Muscle layer of colon (tissue), 2 donors: Measurements from ENCODE around the gene GPR162.
A peak's percentile ranks its signal among the peaks of the same experiment; 100 is the strongest.

ENCODE experiments used
- H3K27ac ChIP-seq: one replicate; pipeline ENCODE4 v1.7.0; 2013; ENCODE audit warnings: low read depth, mild to moderate bottlenecking, low read length, moderate library complexity
- H3K27me3 ChIP-seq, 2 donors: one replicate each; pipeline ENCODE4 v1.7.0; 2013; ENCODE audit warnings: low read length in 2 of 2, mild to moderate bottlenecking in 2 of 2; ENCODE audit not compliant: insufficient read depth in 2 of 2, control insufficient read depth in 1 of 2
- H3K36me3 ChIP-seq: one replicate; pipeline ENCODE4 v1.7.0; 2013; ENCODE audit warnings: mild to moderate bottlenecking, low read length; ENCODE audit not compliant: insufficient read depth
- H3K4me1 ChIP-seq: one replicate; pipeline ENCODE4 v1.7.0; 2013; ENCODE audit warnings: mild to moderate bottlenecking, low read length; ENCODE audit not compliant: insufficient read depth
- H3K4me3 ChIP-seq, 2 donors: one replicate each; pipeline ENCODE4 v1.7.0; 2013; ENCODE audit warnings: low read length in 2 of 2, low read depth in 1 of 2, mild to moderate bottlenecking in 1 of 2, moderate library complexity in 1 of 2
- H3K9ac ChIP-seq: one replicate; pipeline ENCODE4 v1.7.0; 2013; ENCODE audit warnings: low read length
- H3K9me3 ChIP-seq: one replicate; pipeline ENCODE4 v1.7.0; 2013; ENCODE audit warnings: mild to moderate bottlenecking, low read length
- donor health status: abdominal sarcoma.
- donor health status: Adenocarcinoma of cecum.

Gene GPR162

GRCh38 chr12:6851921-6852650 is 30.5 kb downstream of the GPR162 start, which contains the start of gene USP5:
Gene USP5, plus strand, starts transcription at chr12:6852150. Its CDS starts 30 bp downstream, at chr12:6852180.
- H3K27ac ChIP-seq, result peak within 1 kb of the TSS; percentile 94

GRCh38 chr12:6852651-6853354 is 31.2 kb downstream of the GPR162 start:
- Histone ChIP-seq H3K36me3 (peaks cover 31% of the 10 kb centered on the region), H3K4me1 (peaks cover 21% of the 10 kb centered on the region), H3K27me3 (no peaks in the 10 kb centered on the region), H3K9me3 (no peaks in the 10 kb centered on the region), H3K27ac (peak overlapping the region; percentile 8), H3K9ac (peak overlapping the region; percentile 69), H3K4me3 (peak overlapping the region; percentile 9 to 82)

More at GRCh38 chr12:6851921-6852650, 30.5 kb downstream of the GPR162 start, which contains the start of gene USP5:
- Histone ChIP-seq H3K27me3 (no peaks in the 10 kb centered on the region), H3K36me3 (peaks cover 27% of the 10 kb centered on the region), H3K4me3 (peak within 1 kb of the TSS; percentile 64 to 82), H3K4me1 (peaks cover 21% of the 10 kb centered on the region), H3K9ac (peak within 1 kb of the TSS; percentile 69), H3K9me3 (no peaks in the 10 kb centered on the region)

- Histone ChIP-seq H3K4me3 (peak overlapping the region in 1 of 2 donors; percentile 82), H3K36me3 (peaks cover 35% of the 10 kb centered on the region), H3K4me1 (peaks cover 21% of the 10 kb centered on the region), H3K27ac (peak overlapping the region; percentile 8), H3K27me3 (no peaks in the 10 kb centered on the region), H3K9me3 (no peaks in the 10 kb centered on the region), H3K9ac (peak overlapping the region; percentile 69)
Measured at GRCh38 chr12:6853626-6854025, 32.0 kb downstream of the GPR162 start.

GRCh38 chr12:6854036-6854435 is 32.4 kb downstream of the GPR162 start:
- Histone ChIP-seq H3K36me3 (peaks cover 40% of the 10 kb centered on the region), H3K27ac (peak overlapping the region; percentile 8), H3K9ac (peak overlapping the region; percentile 69), H3K9me3 (no peaks in the 10 kb centered on the region), H3K4me3 (no peak overlapping the region), H3K4me1 (peaks cover 21% of the 10 kb centered on the region), H3K27me3 (no peaks in the 10 kb centered on the region)

DNA sequence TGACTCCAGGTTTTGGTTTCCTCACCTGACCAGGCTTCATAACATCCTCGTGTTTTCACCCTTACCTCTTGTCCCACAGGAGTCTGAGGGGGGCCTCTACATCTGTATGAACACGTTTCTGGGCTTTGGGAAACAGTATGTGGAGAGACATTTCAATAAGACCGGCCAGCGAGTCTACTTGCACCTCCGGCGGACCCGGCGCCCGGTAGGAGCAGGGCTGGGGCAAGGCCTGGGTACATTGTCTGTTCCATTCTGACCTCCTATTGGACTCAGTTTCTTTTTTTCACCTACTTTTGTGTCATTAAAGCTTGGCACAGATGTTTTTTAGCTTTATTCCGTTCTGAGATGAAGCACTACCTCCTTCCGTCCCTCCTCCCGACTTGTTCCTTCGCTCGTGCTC is 33.7 kb downstream of the GPR162 start:
- no peak overlapping the region for H3K4me3 ChIP-seq
- peak overlapping the region; percentile 10 for H3K27ac ChIP-seq
- H3K4me1 ChIP-seq, result peaks cover 21% of the 10 kb centered on the region
- peaks cover 51% of the 10 kb centered on the region for H3K36me3 ChIP-seq
- no peak overlapping the region for H3K9ac ChIP-seq
- no peaks in the 10 kb centered on the region for H3K9me3 ChIP-seq
- no peaks in the 10 kb centered on the region for H3K27me3 ChIP-seq

GRCh38 chr12:6858799-6859198 is 37.2 kb downstream of the GPR162 start:
- H3K4me3 ChIP-seq, result no peak overlapping the region
- H3K36me3 ChIP-seq, result peaks cover 85% of the 10 kb centered on the region
- no peaks in the 10 kb centered on the region for H3K9me3 ChIP-seq
- no peak overlapping the region for H3K9ac ChIP-seq
- H3K27ac ChIP-seq, result no peak overlapping the region
- no peaks in the 10 kb centered on the region for H3K27me3 ChIP-seq
- H3K4me1 ChIP-seq, result peaks cover 5% of the 10 kb centered on the region

- Histone ChIP-seq H3K27me3 (no peaks in the 10 kb centered on the region), H3K36me3 (peaks cover 97% of the 10 kb centered on the region)
Measured at GRCh38 chr12:6860116-6860515, 38.5 kb downstream of the GPR162 start.

GRCh38 chr12:6860942-6861341 is 39.3 kb downstream of the GPR162 start:
- peaks cover 90% of the 10 kb centered on the region for H3K36me3 ChIP-seq
- no peak overlapping the region for H3K4me3 ChIP-seq
- no peaks in the 10 kb centered on the region for H3K9me3 ChIP-seq
- H3K9ac ChIP-seq, result no peak overlapping the region
- H3K27ac ChIP-seq, result no peak overlapping the region
- no peaks in the 10 kb centered on the region for H3K4me1 ChIP-seq
- no peaks in the 10 kb centered on the region for H3K27me3 ChIP-seq

More at GRCh38 chr12:6860116-6860515, 38.5 kb downstream of the GPR162 start:
- Histone ChIP-seq H3K9me3 (no peaks in the 10 kb centered on the region), H3K9ac (no peak overlapping the region), H3K4me1 (no peaks in the 10 kb centered on the region), H3K4me3 (no peak overlapping the region), H3K27ac (no peak overlapping the region)

DNA sequence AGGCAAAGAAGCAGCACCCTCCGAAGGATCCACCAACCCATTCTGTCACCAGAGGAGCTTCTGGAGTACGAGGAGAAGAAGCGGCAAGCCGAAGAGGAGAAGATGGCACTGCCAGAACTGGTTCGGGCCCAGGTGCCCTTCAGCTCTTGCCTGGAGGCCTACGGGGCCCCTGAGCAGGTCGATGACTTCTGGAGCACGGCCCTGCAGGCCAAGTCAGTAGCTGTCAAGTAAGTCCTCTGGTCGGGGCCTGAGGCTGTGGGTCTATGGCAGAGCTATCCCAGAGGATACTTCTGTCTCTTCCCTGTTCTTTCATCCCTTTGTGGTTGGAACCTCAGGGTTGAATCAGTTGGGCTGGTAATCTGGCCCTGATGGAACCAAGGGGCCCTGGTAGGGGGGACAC is 39.8 kb downstream of the GPR162 start:
- Histone ChIP-seq H3K27ac (no peak overlapping the region), H3K4me1 (no peaks in the 10 kb centered on the region), H3K9me3 (no peaks in the 10 kb centered on the region), H3K9ac (no peak overlapping the region), H3K36me3 (peaks cover 86% of the 10 kb centered on the region), H3K4me3 (no peak overlapping the region), H3K27me3 (no peaks in the 10 kb centered on the region)

DNA sequence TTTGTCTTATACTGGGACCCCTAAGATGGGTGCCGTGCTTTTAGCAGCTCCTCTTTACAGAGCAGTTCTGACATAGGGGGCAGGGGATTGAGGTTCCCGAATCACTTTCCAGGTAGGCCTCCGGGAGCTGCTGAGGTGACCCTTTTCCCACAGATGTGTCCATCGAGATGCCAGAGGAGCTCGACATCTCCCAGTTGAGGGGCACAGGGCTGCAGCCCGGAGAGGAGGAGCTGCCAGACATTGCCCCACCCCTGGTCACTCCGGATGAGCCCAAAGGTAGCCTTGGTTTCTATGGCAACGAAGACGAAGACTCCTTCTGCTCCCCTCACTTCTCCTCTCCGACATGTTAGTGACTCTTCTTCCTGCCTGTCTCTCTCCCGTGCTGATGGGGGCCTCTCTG is 41.4 kb downstream of the GPR162 start:
- Histone ChIP-seq H3K4me1 (peaks cover 6% of the 10 kb centered on the region), H3K27me3 (no peaks in the 10 kb centered on the region), H3K9ac (no peak overlapping the region), H3K36me3 (peaks cover 70% of the 10 kb centered on the region), H3K4me3 (no peak overlapping the region), H3K9me3 (no peaks in the 10 kb centered on the region), H3K27ac (no peak overlapping the region)

DNA sequence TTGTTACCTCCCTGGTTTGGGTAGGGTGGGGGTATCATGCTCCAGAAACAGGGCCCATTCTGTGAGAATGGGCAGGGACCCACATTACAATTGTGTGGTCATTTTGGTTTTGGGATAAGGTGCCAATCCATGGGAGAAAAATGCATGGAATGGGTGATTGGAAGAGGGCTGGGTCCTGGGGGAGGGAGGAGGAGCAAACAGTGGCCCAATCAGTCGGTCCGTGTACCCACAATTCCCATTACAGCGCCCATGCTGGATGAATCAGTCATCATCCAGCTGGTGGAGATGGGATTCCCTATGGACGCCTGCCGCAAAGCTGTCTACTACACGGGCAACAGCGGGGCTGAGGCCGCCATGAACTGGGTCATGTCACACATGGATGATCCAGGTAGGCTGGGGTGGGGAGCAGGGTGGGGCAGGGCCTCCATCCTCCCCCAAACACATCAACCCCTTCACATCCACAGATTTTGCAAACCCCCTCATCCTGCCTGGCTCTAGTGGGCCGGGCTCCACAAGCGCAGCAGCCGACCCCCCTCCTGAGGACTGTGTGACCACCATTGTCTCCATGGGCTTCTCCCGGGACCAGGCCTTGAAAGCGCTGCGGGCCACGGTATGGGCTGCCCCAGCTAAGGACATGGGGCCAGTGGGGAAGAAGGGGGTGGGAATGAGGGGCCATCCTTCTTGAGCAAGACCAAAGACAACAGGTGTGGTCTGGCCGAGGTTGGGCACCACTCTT is 42.1 kb downstream of the GPR162 start:
- no peak overlapping the region for H3K9ac ChIP-seq
- H3K4me1 ChIP-seq, result peaks cover 12% of the 10 kb centered on the region
- H3K9me3 ChIP-seq, result no peaks in the 10 kb centered on the region
- no peak overlapping the region for H3K27ac ChIP-seq
- no peaks in the 10 kb centered on the region for H3K27me3 ChIP-seq
- H3K4me3 ChIP-seq, result no peak overlapping the region
- peaks cover 65% of the 10 kb centered on the region for H3K36me3 ChIP-seq
